Measurements from ENCODE around the gene GLYAT.
A peak's percentile ranks its signal among the peaks of the same experiment; 100 is the strongest.

GLYAT gene

DNA sequence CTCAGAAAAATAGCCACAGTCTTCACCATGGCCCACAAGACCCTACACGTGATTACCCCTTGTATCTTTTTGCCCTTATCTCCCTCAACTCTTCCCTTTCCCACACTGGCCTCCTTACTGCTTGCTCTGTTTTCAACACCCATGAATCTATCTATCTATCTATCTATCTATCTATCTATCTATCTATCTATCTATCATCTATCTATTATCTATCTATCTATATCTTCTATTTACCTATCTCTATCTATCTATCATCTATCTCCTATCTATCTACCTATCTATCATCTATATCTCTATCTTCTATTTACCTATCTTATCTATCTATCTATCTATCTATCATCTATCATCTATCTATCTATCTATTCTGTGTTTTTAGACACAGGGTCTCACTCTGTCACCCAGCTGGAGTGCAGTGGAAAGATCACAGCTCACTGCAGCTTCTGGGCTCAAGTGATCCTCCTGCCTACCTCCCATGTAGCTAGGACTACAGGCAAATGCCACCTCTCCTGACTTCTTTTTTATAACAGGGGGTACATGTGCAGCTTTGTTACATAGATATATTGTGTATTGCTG is 55.1 kb downstream of the GLYAT start:
- no peak for DNase-seq

DNA sequence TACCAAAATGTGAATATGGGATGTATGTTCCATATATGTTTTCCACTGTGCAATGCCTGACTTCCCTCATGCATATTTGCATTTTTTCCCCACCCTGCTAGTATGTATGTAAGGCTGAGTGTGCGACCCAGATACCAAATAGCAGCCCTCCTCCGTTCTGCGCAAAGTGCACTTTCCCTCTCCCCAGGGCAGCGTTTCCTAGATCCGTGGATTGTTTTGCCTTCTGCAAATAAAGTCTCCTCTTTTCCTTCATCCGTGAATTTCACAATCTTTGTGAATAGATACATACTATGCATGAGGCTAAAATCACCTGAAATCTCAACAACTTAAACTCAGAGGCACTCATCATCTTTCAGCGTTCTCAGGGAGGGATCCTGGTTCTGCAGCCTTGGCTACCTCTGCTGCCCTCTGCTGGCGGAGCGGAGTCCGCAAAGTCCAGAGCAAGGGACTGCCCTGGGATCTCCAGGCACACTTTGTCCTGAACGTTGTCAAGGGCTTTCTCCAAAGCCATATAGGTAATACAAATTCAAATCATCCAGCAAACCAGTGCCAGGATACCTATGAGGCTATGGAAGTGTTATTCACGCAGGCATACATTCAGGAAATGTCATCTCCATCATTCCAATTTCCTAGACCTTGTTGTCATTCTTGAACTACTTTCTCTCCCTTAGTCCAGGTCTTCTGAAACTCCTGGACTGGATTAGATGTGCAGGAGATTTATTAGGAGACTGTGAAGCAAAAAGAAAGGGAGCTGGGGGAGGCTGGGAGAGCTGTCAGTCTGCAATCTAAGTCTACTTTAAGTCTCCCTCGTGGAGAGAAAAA is 56.2 kb downstream of the GLYAT start:
- DNase-seq = peak; percentile 2 to 26

DNA sequence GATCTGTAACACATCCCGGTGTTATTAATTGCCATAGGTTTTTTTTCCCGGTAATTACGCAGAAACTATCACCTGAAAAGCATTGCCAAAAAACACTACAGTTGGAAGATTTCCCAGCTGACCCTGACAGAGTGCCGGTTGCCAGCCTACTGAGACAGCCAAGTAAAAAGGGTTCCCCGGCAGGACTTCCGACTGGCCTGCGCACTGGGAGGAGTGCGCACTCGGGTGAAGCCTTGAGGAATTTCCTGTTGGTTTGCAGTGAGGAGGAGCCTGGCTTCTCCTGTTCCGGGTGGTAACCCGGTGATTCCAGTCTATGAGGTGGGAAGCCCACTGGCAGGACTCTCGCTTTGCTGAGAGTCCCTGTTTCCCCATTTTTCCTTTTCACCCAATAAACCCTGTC is 57.1 kb downstream of the GLYAT start:
- DNase-seq = no peak

DNA sequence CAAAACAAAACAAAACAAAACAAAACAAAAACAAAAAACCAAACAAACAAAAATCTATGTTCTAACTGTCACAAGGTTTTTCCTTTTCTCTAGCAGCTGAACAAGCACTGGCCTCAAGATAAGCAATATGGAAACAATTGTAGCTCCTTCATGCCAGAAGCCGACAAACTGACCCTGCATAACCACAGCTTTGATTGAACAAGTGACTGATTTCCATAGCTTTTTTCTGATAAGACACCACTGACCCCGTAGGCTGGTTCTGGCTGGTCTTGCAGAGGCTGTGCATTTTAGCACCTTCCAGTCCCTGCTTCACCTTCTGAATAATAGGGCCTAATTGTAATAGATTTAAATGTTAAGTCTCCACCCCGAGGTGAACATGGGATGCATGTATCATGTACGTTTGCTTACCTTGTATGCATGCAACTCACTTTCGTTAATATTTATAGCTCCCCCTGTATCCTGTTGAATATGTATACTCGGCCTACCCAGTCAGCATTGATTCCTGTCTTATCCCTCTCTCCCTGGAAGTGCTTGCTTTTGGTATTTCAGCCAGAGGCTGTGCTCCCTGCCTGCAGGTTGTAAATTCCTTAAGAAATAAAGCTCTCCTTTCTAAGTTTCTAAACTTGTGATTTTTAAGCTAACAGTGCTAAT is 59.6 kb downstream of the GLYAT start:
- no peak for DNase-seq

DNA sequence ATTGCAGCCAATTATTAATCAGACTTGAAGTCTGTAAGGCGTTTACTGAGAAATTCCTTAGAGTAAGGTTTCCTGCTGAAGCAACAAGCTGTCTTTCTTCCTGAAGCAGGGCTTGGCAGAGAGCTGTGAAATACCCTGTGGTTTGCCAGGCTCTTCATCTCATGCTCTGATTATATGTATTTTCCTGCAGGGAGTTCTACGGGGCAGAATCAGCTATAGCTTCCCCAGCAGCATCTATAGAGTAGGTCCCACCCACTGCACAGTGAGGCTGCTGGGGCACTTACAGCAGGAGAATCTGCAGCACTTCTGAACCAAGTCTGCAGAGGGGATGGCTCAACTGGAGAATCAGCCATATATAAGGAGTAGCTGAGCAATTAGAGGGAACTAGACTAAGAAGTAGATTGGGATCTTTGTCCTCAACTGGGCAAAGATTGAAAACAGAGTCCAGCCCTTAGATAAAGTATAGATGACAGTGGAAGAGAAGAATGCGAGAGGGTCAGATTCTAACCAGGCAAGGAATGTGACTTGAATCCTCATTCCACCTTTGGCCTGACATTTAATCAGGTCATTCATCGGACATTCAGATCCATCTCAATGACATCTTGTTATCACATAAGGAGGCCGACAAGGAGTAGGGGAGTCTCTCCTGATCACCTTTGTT is 71.7 kb downstream of the GLYAT start:
- no peak for DNase-seq

DNA sequence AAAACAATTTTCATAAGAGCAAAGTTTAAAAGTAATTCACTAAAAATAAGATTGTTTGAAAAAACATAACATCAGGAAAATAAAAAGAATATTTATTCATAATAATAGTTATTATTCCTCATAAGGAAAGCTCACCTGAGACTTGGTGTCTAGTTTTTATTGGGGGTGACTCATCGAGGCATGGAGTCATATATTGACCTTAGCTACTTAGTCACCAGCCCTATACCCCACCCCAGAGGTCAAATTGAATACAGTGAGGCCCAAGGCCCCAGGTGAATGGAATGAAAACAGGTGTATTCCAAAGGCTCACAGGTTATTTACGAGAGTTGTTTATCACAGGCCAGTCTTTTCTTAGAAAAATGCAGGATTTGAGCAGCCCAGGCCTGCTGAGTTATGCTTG is 72.3 kb downstream of the GLYAT start:
- no peak for DNase-seq

Measured in bone marrow (tissue), 2 donors.